GM04504 (cell line): Measurements from ENCODE around the gene VSNL1.

Experiments used
- DNase-seq: peaks from one replicate; pipeline ENCODE4 v3.0.0-alpha.2; 2012; ENCODE audit warnings: low read depth

The VSNL1 gene

DNA sequence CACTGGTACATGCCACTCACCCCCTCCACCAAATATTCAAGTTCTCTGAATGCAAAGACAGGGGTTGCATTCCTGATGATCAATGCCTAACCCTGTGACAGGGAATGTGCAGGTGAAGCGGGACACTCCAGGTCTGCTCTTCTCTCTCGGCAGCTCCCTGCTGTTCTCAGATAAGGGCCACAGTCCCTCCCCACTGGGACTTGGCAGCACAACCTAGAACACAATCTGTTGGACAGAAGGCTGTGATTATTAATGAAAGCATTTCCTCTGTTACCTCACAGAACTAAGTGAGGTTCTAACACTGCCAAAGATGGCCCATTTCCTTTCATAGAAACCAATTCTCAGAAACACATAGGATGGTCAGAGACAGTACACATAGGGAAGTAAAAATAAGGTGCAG, 42.7 kb downstream of the VSNL1 start:
- no peak for DNase-seq

DNA sequence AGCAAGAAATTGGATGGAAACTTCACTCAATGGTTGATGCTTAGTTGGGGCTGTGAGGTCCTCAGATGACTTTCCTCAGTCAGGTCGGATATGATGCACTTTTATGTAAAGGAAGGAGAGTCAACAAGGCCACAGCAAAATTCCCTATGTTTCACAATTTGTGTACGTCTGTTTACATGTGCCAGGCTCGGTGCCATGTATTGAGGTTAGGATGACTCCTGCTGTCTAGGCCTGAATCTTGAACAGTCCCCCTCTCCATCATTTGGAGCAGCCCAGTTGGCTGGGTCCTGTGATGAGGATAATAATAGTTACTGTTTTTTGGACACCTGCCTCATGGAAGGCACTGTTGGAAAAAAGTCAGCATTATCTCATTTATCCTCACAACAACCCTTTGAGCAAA, 43.1 kb downstream of the VSNL1 start:
- no peak for DNase-seq

DNA sequence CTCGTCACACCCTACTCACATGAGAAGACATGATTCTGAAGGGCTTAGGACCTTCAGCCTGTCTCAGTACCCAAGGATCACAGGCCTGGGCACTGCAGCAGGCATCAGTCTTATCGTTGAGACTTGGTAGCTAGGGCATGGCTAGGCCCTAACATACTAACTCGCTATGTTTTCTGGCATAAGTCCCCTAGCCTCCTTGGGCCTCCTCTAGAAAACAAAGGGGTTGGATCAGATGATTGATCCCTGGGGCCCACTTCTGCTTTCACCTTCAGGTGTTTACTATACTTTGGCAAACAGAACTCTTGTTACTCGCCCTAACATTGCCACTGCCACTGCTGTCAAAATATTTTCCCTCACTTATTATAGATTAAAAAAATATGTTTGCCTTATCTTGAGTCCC, 44.2 kb downstream of the VSNL1 start:
- no peak for DNase-seq

DNA sequence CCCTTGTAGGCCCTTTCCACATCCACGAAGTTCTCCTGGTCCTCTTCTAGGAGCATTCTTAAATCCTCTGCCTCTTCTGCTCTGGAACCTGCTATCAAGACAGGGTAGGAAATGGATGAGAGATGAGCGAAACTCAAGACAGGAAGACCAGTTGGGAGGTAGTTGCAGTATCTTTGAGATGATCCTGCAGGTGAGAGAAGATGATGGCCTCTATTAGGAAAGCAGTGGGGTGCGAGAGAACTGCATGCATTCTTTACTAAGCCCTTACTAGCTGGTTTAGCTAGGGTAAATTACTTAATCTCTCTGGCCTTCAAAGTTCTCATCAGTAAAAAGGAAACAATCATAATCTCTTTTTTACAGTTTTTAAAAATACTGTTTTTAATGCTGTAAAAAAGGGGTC, 47.0 kb downstream of the VSNL1 start:
- no peak for DNase-seq

DNA sequence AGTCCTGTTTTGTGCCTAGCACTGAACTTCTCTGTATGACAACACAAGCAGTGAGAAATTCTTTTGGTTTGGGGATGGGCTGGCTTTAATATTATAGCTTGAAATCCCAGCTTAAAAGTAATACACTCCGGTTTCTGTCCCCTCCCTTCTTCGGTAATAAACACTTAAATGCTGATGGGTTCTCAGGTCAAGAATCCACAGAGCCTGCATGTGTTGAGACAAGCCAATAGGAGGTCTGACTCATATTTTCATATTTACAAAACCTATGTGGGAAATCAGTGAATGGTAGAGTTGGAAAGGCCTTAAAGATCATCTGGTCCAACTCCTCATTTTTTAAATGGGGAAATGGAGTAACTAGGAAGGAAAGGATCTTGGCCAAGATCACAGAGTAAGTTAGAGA, 47.5 kb downstream of the VSNL1 start:
- no peak for DNase-seq

DNA sequence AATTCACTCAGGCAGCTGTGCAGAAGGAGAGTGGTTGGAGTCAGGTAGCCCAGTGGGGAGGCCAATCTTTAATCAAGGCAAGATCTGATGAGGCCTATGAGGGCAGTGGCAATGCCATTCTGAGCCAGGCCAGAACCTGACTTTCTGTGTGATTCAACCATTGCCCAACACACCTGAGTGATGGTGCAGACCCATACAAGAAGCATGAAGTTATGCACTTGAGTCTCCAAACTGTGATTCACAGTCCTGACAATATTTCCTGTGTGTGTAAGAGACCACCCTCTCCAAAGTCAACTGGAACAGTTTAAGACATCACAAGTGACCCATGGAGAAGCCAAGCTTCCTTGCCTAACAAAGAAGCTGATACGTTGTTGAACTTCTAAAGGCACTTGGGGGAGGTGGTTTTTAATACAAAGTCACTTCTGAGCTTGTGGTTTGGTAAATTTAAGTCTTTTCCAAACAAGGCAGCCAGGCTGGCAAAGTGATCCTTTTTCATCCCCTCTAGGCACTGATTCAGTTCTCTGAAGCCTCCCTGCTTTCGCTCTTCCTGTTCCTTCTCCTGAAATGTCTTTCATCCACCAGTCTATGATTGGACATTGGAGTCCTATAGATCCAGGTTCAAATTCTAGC, 49.0 kb downstream of the VSNL1 start:
- no peak for DNase-seq

DNA sequence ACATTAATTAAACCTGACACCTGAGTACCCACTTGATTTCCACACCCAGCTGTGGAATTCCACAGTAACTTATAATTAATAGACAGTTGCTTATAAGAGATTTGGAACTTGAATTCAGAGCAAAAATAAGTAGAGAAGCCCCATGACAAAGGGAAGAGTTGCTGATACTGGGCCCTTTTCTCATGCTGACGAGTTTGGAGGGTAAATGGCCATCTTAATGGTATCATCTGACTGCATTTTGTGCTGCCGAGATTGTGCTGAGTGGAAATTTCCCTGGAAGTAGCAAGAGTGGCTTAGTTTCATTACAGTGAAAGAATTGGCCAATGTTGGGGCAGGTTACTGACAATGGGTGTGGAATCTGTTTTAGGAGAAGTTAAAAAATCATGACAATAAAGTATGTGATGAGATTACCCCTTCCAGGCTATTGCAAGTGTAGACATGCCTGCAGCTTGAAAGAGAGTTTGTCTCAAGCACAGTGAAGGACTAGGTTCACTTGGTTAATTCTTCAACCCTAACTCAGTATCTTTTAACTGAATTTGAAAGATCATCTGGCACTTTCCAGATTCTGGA, 49.9 kb downstream of the VSNL1 start:
- no peak for DNase-seq

DNA sequence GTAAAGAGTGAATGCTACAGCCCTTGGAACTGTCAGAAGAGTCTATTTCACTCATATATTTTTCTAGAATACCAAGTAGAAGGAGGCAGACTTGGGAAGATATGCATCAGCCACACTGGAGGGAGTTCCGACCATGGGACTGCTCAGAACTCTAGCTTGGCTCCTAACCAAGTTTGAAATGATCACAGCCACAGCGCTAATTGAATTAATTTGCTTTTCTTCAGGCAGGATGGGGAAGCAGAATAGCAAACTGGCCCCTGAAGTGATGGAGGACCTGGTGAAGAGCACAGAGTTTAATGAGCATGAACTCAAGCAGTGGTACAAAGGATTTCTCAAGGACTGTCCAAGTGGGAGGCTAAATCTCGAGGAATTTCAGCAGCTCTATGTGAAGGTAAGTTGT, 51.4 kb downstream of the VSNL1 start:
- no peak for DNase-seq

DNA sequence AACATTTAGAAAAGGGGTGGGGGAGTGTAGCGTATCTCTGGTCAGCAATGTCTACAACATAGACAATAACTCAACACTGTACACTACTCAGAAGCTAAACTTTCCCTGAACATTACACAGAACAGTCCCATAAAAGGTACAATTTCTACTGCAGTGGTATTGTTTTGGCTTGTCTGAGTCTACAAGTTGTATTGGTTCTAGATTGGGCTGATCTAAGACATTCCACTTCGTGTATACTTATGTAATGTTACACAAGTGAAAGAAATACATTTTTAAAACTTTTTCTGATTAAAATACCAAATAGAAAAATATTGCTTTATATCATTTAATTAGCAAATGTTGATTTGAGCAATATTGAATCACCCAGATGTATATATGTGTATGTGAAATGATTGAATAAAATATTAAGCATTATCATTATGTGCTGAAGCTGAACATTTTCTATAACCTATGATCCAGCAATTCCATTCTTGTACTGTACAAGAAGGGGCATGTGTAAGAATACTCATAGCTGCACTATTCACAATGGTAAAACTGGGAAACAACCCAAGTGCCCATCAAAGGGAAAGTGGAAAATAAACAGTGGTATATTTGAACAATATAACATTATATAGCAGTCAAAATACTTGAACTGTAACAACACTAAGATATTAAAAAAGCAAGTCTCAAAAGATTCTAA, 52.4 kb downstream of the VSNL1 start:
- no peak for DNase-seq

DNA sequence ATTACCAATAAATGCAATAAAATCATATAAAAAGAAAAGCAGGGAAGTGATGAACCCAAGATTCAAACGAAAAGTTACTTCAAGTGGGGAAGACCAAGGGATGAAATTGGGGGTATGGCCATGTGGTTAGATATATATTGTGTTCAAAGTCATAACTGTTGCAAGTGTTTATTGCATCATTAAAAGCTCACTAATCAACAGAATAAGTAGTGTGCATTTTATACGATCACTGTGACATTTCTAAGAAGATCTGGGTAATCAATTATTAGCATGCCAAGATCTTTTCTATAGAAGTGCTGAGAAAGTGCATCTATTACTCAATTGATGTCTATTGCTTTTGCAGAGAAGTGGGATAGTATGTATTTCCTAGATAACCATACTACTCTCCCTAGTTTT, 52.9 kb downstream of the VSNL1 start:
- no peak for DNase-seq

DNA sequence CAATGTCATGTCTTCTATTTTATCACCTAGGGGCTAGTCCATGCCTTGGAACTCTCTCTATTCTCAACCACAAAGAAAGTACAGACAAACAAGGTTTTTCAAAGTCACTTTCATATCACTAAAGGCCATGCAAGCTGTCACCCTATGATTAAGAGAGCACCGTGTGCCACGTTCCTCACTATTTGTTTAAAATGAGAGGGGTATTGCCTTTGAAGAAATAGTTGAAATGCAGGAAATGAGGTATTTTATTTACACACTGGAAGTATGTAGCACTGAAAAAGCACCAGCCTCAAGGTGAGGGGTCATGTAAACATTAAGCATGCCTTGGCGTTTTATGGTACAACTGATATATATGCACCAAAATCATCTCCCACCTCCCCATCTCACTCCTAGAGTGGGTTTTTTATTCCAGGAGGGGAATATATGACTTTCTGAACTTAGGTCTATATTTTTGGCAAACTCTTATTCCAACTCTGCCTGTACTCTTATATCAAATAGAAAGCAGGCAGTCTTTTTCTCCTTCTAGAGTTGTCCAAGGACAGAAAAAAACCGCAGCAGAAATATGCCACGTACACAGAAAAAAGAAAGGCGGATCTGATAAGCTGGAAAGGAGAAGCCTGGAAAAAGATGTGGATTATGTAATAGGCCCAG, 53.5 kb downstream of the VSNL1 start:
- DNase-seq, result no peak

DNA sequence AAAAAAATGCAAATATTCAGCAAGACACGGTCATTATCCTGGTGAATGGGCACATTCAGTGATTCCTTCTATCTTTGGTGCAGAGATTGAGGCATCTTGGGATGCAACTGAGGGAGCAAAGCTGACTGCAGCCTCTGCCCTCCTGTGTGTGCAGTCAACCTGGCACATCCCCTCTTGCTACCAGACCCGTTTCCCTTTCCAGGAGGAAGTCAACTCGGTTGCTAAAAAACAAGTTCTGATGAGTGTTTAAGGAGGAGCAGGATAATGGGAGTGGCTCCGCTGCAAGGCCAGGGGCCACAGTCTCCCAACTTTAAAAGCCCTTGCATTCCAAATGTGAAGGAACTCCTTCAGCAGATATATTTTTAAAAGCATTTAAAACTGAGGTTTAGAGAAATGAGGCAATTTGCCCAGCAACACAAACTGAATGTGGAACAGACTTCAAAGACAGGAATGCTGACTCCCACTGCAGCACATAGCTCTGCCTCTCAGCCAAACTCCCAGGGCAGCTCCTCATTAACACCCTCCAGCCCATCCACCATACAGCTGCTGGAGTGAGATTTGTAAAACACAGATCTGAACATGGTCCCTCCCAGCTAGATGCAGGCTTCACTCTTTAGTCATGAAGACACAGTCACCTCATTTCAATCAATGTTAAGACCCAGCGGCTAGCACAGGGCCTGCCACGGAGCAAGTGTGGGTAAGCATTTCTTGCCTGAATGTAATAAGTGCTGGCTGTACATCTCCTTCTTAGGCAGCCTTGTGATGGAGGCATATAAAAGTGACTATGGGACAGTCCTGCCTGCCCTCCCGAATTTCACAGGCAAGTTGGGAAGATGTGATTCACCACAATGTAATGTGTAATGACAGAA, 54.3 kb downstream of the VSNL1 start:
- no peak for DNase-seq

DNA sequence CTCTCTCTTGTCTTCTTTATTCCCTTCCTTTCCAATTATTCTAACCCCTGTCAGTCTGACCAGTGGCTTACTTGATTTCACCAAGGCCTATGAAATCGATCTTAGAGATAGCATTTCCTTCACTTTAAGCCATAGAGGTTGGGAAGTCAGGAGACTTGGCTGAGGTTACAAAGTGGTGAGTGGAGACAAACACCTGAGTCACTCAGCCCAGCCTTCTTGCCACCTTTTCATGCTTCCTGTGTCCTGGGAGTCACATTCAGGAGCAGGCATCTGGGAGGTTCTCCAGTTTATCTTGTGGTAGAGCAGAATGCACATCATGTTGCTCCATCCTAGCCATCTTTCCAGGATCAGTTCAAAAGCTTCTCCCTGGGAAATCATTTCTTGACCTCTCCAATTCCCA, 59.1 kb downstream of the VSNL1 start:
- DNase-seq, result no peak

DNA sequence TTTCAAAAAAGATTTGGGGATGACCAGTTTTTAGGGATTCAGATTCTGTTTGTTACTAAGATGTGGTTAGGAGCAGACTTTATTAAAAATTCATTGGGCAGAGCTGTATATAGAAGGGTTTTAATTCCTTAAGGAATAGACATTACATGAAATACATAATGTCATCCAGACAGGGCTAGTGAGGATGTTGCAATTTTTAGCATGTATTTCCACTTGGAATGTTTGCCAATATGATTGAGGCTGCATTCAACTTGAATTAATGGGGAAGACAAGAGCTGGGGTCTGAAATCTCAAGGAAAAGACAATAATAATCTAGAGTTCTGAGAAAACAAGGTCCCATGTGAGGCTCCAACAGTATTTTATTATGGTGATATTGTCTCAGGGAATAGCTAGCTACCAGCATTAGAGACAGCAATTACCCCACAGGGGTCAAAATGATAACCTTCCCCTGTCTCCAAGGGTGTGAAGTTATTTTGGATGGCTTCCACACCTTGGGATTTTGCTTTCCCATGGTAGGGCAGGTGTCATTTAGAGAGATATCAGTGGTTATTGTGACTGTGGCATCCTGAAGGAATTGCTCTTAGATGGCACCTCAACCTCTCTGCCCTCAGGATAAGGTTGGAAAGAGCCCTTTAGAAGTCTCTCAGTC, 60.2 kb downstream of the VSNL1 start:
- DNase-seq, result no peak

DNA sequence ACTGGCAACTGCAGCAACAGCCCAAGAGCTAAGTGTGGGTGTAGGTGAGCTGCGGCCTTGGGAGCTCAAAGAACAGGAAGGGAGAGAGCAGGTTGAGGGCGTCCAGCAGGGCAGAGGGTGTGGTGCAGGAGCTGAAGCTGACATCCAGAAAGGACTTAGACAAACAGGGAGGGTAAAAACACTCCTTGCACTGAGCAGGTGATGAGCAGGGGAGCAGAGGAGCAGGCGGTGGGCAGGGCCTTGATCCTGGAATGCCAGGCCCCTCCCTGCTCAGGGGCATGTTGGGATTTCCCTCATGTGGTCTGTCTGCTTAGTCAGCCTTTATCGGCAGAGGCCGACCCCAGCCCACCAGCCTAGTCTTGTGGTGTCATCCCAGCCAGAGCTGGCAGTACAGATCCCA, 63.6 kb downstream of the VSNL1 start:
- DNase-seq, result no peak

DNA sequence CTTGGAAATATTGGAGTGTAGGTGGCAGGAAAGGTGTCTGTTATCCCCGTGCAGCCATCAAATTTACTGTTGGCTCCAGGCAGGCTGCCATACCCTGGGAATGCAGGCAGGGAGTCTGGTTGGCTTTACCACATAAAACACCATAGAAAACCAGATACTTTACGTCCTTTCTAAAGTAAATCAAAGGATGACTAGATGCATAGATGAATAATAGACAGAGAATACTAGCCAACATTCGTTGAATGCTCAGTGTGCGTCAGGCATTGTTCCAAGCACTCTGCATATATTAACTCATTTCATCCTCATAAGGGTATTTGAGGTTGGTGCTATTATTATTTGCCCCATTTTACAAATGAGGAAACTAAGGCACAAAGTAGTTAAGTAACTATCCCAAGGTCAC, 65.2 kb downstream of the VSNL1 start:
- DNase-seq, result no peak

DNA sequence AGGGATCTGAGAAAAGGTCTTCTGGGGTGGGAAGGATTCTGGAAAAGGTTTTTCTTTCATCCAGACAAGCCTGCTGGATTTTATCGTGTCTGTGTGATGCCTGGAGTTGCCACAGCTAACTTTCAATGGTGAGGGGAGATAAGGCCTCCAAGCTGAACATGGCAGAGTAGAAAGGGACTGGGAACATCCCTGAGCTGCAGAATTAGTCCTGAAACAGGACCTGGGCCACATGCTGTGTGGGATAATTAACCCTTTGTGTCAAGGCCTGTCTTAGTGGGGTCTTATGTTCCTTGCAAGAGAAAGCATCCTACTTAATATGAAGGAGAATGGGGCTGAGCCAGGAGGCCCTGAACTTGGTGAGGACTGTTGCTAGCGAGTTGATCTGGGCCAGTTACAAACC, 66.4 kb downstream of the VSNL1 start:
- DNase-seq, result no peak

DNA sequence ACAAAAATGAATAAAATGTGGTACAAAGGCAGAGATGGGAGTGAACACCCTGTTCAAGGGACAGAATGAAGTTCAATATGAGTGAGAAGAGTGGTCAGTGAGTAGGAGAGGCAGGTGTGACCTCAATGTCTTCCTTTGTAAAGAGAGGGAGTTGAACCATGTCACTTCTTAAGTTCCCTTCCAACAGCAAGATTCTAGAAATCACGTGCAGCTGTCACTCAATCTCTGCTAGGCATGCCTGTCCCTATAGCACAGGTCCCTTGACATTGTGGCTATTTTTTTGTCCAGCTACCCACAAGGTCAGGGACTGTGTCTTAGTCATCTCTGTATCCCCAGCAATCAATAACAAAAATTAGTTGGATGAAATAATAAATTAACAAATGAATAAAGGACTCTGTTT, 66.9 kb downstream of the VSNL1 start:
- DNase-seq, result no peak

DNA sequence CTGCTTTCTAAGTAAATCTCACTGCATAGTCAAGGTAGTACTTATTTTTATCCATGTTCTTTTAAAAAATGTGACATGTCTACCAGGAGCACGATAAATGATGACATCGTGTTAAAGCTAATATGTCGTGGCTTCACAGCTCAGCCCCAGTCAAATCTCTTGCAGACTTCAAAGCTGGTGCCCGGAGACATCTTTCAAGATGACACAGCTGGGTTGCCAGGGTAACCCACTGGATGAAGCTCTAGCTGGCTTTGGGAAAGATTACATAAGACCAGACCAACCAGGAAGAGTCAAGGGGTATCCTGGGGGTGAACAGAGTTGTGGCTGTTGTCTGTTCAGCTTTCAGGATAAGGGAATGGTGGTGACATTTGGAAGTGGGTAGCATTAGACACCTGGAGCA, 67.8 kb downstream of the VSNL1 start:
- no peak for DNase-seq

DNA sequence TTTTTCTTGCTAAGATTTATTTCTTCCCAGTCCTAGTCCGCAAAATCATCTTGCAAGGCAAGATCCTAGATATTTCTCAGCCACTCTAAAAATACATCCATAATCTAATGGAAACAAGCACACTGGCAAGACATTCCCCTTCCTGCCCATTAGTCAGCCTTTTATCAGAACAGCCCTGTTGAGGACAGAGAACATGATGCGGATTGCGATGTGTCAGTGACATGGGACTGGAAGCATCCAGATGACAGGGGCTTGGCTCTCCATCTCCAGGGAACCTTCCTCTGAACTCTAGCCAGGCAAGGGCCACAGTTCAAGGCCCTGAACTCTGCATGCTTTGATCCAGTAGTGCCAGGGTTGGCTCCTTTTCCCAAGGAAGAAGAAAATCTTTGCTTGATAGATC, 70.0 kb downstream of the VSNL1 start:
- no peak for DNase-seq

DNA sequence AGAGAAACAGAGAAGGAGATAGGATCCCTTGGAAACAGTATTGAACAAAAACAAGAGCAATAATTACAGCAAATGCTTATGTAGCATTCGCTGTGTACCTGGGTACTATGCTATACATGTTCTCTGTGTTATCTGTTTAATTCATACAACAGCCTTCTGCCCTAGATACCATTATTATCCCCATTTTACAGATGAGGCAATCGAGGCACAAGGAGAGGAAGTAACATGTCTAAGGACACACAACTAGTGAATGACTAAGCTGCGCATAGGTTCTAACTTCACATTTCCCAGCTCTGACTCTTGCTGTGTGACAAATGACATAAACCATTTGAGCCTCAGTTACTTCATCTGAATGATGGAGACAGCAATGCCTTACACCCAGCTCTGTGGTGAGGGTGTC, 70.5 kb downstream of the VSNL1 start:
- DNase-seq, result no peak
